Middle frontal gyrus (tissue), 1 donor: Measurements from ENCODE around the gene AQP6.
"Not testable (repeated sequence)": the region's sequence is repeated elsewhere in the genome, so short reads cannot be mapped to it uniquely, and the experiment has no call there.

ENCODE experiments used
- DNase-seq: peaks from one replicate; pipeline ENCODE4 v3.0.0-alpha.2; 2015; ENCODE audit warnings: low spot score; ENCODE audit errors: extremely low spot score

AQP6 gene

DNA sequence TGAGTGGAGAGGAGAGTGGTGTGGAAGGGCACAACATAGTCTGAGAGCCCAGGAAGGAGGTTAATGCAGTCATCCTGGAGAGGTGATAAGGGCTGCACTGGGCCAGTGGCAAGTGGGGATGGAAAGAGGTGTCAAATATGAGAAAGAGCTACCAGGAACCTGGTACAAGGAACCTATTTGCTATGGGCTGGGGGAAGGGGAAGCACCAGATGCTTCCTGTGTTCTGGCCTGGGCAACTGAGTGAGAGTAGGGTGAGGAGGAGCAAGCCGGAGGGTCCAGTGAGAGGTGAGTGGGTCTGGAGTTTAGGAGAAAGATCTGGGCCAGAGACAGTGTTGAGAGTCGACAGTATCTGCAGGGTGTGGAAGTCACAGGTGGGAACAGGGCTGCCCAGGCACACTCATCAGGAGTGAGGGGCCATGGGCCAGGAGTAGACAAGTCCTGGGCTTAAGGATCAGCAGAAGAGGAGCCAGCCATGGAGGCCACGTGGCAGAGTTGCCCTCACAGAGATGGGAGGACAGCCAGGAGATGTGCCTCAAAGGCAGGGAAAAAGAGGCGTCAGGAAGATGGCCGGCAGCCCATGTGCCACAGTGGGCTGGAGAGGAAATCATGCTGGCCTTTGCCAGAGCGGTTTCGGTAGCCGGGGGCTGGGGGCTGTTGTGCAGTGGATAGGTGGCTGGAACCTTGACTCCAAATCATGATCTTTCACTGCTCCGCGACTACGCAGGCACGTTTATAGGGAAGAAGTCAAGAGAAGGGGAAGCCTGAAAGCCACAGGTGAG, 2.9 kb upstream of the AQP6 start:
- DNase-seq, result no peak

DNA sequence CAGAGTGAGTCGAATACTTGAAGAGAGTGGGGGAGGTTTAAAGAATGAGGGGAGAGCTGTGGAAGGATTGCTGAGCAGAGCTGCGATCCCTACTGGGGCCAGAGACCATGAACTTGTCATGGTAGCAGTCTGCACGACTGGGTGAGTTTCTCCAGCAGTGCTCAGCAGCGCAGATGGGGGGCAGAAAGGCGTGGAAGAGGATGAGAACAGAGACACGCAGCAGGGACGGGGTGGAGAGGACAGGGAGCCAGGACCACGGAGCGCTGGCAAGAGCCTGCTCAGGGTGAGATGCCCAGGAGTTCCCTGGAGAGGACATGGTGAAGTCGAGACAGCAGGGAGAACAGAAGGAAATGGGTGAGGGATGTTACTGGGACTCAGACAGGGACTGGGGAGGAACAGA, 2.1 kb upstream of the AQP6 start:
- no peak for DNase-seq

GRCh38 chr12:49971141-49971540, 1.6 kb upstream of the AQP6 start:
- DNase-seq, result no peak

DNA sequence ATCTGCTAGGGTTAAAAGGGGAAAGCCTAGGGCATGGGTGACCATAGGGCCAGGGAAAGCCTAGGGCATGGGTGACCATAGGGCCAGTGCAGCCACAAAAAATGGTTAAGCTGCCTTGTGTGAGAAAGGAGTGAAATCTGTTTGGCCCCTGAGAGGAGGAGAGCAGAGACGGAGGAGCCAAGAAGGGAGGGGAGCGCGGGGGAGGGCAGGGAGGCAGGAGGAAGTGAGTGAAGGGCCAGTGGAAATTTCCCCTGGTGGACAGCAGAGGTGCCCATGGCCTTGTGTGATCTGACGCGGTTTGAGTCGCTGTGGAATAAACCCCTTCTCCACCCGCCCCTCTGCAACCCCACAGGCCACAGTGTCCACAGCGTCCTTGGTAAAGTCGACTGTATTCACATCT, 618 bp upstream of the AQP6 start:
- DNase-seq, result no peak

DNA sequence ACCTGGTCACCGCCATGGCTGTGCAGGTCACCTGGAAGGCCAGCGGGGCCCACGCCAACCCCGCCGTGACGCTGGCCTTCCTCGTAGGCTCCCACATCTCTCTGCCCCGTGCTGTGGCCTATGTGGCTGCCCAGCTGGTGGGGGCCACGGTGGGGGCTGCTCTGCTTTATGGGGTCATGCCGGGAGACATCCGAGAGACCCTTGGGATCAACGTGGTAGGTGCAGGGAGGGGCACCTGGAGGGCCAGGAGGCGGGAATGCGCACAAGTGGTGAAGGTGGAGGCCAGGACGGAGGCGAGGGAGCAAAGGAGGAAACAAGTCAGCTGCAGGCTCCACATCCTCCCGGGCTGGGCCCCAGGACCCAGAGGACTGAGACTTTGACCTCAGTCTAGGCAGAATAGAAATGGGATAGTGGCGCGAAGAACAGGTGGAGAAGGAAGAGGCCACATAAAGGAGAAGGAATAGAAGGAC, 649 bp downstream of the AQP6 start:
- DNase-seq, result no peak

- DNase-seq, result no peak
Measured at GRCh38 chr12:49974231-49974675, 1.5 kb downstream of the AQP6 start.

DNA sequence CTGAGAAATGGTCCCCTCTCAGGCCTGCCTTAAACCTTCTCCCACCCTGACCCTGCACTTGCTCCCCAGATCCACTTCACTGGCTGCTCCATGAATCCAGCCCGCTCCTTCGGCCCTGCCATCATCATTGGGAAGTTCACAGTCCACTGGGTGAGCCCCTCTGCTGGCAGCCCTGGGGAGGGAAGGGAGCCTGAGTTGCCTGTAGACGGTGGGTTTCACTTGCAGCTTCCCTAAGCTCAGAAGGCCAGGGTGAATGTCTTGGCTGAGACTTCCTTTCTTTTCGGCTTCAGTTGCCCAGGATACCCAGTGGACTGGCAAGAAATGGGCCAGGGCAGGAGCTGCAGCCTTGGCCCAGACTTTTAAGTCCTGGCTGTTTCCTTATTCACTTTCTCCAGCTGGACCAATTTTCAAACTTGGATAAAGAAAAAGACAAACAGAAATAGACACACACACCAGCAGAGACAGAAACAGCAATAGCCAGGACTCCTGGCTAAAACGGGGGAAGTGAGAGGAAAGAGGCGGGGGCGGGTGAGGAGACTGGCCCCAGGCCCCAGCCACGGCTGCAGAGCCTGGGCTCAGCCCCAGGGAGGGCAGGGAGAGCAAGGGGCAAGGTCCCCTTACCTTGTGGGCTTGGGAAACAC, 2.0 kb downstream of the AQP6 start:
- DNase-seq, result no peak

DNA sequence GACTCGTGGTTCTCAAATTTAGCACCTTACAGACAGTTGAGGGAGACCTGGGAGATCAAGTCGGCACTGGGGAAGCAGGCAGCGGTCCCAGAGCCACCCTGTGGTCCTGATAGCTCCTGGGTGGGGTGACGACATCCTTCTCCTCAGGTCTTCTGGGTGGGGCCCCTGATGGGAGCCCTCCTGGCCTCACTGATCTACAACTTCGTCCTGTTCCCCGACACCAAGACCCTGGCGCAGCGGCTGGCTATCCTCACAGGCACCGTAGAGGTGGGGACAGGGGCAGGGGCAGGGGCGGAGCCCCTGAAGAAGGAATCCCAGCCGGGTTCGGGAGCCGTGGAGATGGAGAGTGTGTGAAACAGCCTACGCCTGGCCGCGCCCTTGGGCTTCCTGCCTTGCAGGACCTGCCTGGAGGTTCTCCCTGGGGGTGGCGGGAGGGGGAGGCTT, 2.6 kb downstream of the AQP6 start:
- no peak for DNase-seq

DNA sequence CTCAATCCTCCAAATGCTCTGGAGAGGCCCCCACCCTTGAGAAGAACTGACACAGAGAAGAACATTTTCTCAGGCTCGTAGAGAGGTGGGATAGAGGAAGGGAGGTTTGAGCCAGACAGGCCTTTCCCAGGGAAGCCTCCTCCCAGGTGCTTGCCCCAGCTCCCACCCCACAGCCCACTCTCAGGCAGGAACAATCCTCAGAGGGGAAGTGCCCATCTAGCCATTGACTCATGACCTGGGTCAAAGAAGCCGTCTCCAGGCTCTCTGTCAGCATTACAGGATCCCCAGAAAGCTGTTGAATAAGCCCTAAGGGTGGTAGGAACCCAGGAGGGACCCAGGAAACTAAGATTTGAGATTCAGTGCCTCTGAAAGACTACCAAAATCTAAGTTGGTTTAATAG, 3.8 kb downstream of the AQP6 start:
- no peak for DNase-seq

DNA sequence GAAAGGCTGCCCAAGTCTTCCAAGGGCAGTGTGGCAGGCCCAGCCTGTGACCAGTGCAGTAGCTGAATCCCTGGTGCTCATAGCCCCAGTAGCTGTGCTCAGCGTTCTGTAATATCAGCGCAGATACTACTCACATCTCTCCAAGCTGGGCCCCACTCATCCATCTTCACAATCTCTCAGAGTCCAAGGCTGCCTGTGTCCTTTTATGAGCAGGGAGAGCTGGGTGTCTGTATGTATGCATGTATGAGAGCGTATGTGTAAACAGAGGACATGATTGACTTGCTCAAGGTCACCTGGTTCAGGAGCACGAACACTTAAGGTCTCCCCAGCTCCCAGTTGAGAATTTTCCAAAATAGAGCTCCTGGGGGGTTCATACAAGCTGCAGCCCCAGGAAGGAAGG, 5.4 kb downstream of the AQP6 start:
- DNase-seq, result no peak

- no peak for DNase-seq
Measured at GRCh38 chr12:49979016-49979586, 6.4 kb downstream of the AQP6 start.

- no peak for DNase-seq
Measured at GRCh38 chr12:49979791-49980190, 7.0 kb downstream of the AQP6 start.

GRCh38 chr12:49980501-49981349, 8.0 kb downstream of the AQP6 start:
- no peak for DNase-seq

DNA sequence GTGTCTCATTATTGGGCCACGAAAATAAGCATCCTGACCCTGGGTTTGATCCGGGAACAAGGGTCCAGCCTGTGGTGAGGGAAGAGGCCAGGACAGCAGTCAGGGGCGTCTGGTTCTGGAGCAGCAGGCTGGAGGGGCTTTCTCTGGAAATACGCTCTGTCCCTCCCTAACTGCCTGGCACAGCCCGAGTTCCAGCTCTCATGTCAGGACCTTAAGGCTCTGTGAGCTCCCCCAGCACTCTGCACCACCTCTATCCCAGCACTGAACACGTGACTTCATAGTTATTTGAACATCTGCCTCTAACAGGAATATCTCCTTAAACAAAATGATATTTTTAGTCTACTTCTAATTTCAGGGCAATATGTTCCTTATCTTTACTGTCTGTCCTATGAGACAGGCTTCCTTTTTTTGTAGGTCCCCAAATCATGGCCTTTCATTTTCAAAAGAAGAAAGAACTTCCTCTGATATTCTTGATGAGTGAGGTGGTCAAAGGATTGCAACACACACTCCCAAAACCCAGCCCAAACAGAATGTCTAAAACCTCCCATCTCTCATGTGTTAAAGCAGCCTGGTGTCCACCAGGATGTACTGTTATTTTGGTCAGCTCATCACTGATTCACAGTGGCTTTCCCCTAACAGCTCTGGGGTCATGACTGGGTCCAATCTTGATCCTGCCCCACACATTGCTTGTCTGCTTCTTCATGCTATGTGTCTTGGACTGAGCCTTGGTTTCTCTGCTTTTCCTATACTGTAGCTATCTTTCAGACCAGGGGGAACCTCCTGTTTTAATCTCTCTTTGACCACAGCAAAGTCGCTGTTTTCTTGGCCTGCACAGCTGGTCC, 9.7 kb downstream of the AQP6 start:
- no peak for DNase-seq

DNA sequence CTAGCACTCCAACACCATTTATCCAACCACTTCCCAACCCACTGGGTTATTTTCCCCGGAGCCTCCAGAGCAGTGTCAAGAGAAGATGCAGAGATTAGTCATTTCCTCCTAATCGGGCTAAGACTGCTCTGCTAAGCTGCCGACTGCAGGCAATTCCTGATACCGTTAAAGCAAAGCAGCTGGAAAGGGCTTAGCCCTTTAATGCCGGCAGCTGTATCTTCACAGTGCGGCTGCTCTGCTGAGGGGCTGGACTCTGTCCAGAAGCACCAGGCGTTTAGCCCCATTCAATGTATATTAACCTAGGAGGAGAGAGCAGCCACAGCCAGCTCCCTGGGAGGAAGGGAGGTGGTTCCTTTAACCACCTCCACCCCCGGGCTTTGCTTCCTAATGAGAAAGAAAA, 11.1 kb downstream of the AQP6 start:
- DNase-seq, result no peak

- DNase-seq, result no peak
Measured at GRCh38 chr12:49984476-49985359, 12.0 kb downstream of the AQP6 start.

DNA sequence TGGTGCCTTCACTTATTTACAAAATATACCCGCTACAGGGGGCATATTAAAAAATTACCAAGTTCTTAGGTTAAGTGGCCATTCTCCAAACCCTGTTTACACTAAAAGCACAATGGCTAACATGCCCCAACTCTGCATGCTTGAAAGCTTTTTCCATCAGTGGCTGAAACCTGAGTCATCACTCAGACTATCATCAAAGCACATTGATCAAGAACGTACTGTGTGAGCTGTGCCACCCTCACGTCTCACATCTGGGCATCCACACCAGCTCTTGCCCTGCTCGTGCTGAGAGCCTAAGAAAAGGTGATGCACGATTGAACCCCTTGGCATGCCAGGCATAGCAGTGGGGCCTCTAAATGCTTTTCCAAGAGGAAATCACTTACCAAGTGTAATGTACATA, 13.2 kb downstream of the AQP6 start:
- DNase-seq, result no peak

DNA sequence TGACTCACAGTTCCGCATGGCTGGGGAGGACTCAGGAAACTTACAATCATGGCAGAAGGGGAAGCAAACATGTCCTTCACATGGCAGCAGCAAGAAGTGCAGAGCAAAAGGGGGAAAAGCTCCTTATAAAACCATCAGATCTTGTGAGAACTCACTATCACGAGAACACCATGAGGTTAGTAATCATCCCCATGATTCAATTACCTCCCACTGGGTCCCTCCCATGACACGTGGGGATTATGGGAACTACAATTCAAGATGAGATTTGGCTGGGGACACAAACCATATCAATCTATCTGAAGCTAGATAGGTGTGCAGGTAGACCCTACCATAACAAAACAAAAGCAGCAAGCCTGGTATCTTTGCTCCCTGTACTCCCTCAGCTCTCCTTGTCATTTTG, 13.7 kb downstream of the AQP6 start:
- not testable (repeated sequence) for DNase-seq

- DNase-seq, result no peak
Measured at GRCh38 chr12:49987625-49988303, 15.0 kb downstream of the AQP6 start.
